GM18508 (cell line): ENCODE results near the gene KSR2.

Source experiments
- ATAC-seq: cut with Tn5 transposase; IDR thresholded peaks from one replicate; pipeline ENCODE4 v1.9.1; 2021; ENCODE audit warnings: moderate number of reproducible peaks; ENCODE audit not compliant: insufficient read depth, unreplicated experiment

KSR2 gene

GRCh38 chr12:117718141-117718540 is 250.6 kb downstream of the KSR2 start:
- ATAC-seq = no peak

- ATAC-seq = no peak
Measured at GRCh38 chr12:117714203-117714602, 254.6 kb downstream of the KSR2 start.

- no peak for ATAC-seq
Measured at GRCh38 chr12:117710121-117710520, 258.7 kb downstream of the KSR2 start.

GRCh38 chr12:117707861-117708260 is 260.9 kb downstream of the KSR2 start:
- ATAC-seq = no peak

- no peak for ATAC-seq
Measured at GRCh38 chr12:117703584-117703983, 265.2 kb downstream of the KSR2 start.

- no peak for ATAC-seq
Measured at GRCh38 chr12:117702741-117703140, 266.0 kb downstream of the KSR2 start.

GRCh38 chr12:117699575-117699974 is 269.2 kb downstream of the KSR2 start:
- ATAC-seq = no peak

- ATAC-seq = no peak
Measured at GRCh38 chr12:117699118-117699517, 269.7 kb downstream of the KSR2 start.

GRCh38 chr12:117695956-117696355 is 272.8 kb downstream of the KSR2 start:
- no peak for ATAC-seq

GRCh38 chr12:117692512-117692911 is 276.3 kb downstream of the KSR2 start:
- ATAC-seq = no peak

GRCh38 chr12:117689857-117690256 is 278.9 kb downstream of the KSR2 start:
- no peak for ATAC-seq

GRCh38 chr12:117688446-117688845 is 280.3 kb downstream of the KSR2 start:
- no peak for ATAC-seq

- no peak for ATAC-seq
Measured at GRCh38 chr12:117686911-117687377, 281.8 kb downstream of the KSR2 start.

GRCh38 chr12:117686210-117686609 is 282.6 kb downstream of the KSR2 start:
- no peak for ATAC-seq

- ATAC-seq = no peak
Measured at GRCh38 chr12:117685110-117685926, 283.5 kb downstream of the KSR2 start.

GRCh38 chr12:117684471-117684870 is 284.3 kb downstream of the KSR2 start:
- no peak for ATAC-seq

- ATAC-seq = no peak
Measured at GRCh38 chr12:117680312-117680711, 288.5 kb downstream of the KSR2 start.

GRCh38 chr12:117679776-117680175 is 289.0 kb downstream of the KSR2 start:
- ATAC-seq = no peak

GRCh38 chr12:117674763-117675162 is 294.0 kb downstream of the KSR2 start:
- ATAC-seq = no peak

GRCh38 chr12:117674313-117674712 is 294.5 kb downstream of the KSR2 start:
- ATAC-seq = no peak

GRCh38 chr12:117671734-117672133 is 297.1 kb downstream of the KSR2 start:
- no peak for ATAC-seq

- no peak for ATAC-seq
Measured at GRCh38 chr12:117664169-117664568, 304.6 kb downstream of the KSR2 start.
